Neural cell (in vitro differentiated cells): ENCODE measurements around the gene GRPEL2. TPM values are rescaled to one million over a fixed set of nuclear protein-coding genes. Genes with fewer than 3 reads are reported as not detected.

Experiments used
- H2AFZ ChIP-seq: fragments of 200-600, 300-800 bp; sonication (generic), shearing (Covaris generic); 2 replicates; pipeline ENCODE4 v1.6.0; 2014; ENCODE audit warnings: low read depth, mild to moderate bottlenecking, antibody characterized with exemption, low read length, moderate library complexity
- H3F3A ChIP-seq: fragments of 200-600 bp; shearing (Covaris generic); 2 replicates; pipeline ENCODE4 v1.6.1; 2016; ENCODE audit warnings: mild to moderate bottlenecking, moderate library complexity, mixed read lengths, antibody characterized with exemption, low read length; ENCODE audit not compliant: insufficient read depth, poor library complexity, severe bottlenecking
- H3K27ac ChIP-seq: fragments of 200-600, 300-800 bp; sonication (generic), shearing (Covaris generic); 2 replicates; pipeline ENCODE4 v1.5.1; 2014; ENCODE audit warnings: mild to moderate bottlenecking, low read length, moderate library complexity
- H3K27me3 ChIP-seq: fragments of 300-800, 200-600 bp; sonication (generic), shearing (Covaris generic); 2 replicates; pipeline ENCODE4 v1.6.0; 2014; ENCODE audit warnings: mild to moderate bottlenecking, low read depth, low read length, moderate library complexity; ENCODE audit not compliant: insufficient read depth
- H3K36me3 ChIP-seq: fragments of 300-800, 200-600 bp; sonication (generic), shearing (Covaris generic); 2 replicates; pipeline ENCODE4 v1.5.1; 2014; ENCODE audit warnings: mild to moderate bottlenecking, antibody characterized with exemption, low read length, moderate library complexity; ENCODE audit not compliant: insufficient read depth
- H3K4me2 ChIP-seq: fragments of 300-800, 200-600 bp; sonication (generic), shearing (Covaris generic); 2 replicates; pipeline ENCODE4 v1.6.0; 2014; ENCODE audit warnings: mild to moderate bottlenecking, low read length
- H3K4me3 ChIP-seq: fragments of 300-800, 200-600 bp; sonication (generic), shearing (Covaris generic); 2 replicates; pipeline ENCODE4 v1.5.1; 2014; ENCODE audit warnings: mild to moderate bottlenecking, low read length, moderate library complexity
- H3K79me2 ChIP-seq: fragments of 200-600 bp; shearing (Covaris generic); replicated peaks from 2 replicates; pipeline ENCODE4 v1.6.0; 2014; ENCODE audit warnings: mild to moderate bottlenecking, low read length, moderate library complexity; ENCODE audit not compliant: insufficient read depth
- H3K9ac ChIP-seq: fragments of 300-800, 200-600 bp; sonication (generic), shearing (Covaris generic); 2 replicates; pipeline ENCODE4 v1.6.1; 2016; ENCODE audit warnings: mild to moderate bottlenecking, low read length, mixed read lengths
- H3K9me2 ChIP-seq: fragments of 200-600 bp; shearing (Covaris generic); 2 replicates; pipeline ENCODE4 v1.6.1; 2016; ENCODE audit warnings: mild to moderate bottlenecking, low read length, mixed read lengths; ENCODE audit not compliant: insufficient read depth
- H3K9me3 ChIP-seq: fragments of 200-600, 300-800 bp; sonication (generic), shearing (Covaris generic); 2 replicates; pipeline ENCODE4 v1.6.1; 2016; ENCODE audit warnings: mild to moderate bottlenecking, mixed run types, low read length, moderate library complexity, mixed read lengths
- H4K20me1 ChIP-seq: fragments of 200-600 bp; shearing (Covaris generic); 2 replicates; pipeline ENCODE4 v1.6.1; 2016; ENCODE audit warnings: mild to moderate bottlenecking, mixed run types; ENCODE audit not compliant: insufficient read depth
- EP300 ChIP-seq: fragments of 450-650 bp; conservative IDR thresholded peaks from 2 replicates; pipeline ENCODE4 v1.6.1; 2014; ENCODE audit warnings: antibody characterized with exemption, mild to moderate bottlenecking, moderate library complexity; ENCODE audit not compliant: poor library complexity, severe bottlenecking
- EZH2 ChIP-seq: fragments of 200-600, 300-800 bp; shearing (Covaris generic), sonication (generic); IDR thresholded peaks from 2 replicates; pipeline ENCODE4 v1.6.1; 2014; ENCODE audit warnings: antibody characterized with exemption, low read length, borderline replicate concordance, mild to moderate bottlenecking; ENCODE audit not compliant: insufficient read depth, poor library complexity, severe bottlenecking
- MXI1 ChIP-seq: fragments of 450-650 bp; conservative IDR thresholded peaks from 2 replicates; pipeline ENCODE4 v1.6.1; 2014; ENCODE audit warnings: antibody characterized with exemption, mild to moderate bottlenecking; ENCODE audit not compliant: poor library complexity, severe bottlenecking
- POLR2AphosphoS5 ChIP-seq: IDR thresholded peaks from 2 replicates; pipeline ENCODE4 v1.6.1; 2012
- RAD21 ChIP-seq: fragments of 450-650 bp; conservative IDR thresholded peaks from 2 replicates; pipeline ENCODE4 v1.6.1; 2014; ENCODE audit warnings: antibody characterized with exemption, mild to moderate bottlenecking, moderate library complexity
- SMC3 ChIP-seq: fragments of 450-650 bp; conservative IDR thresholded peaks from 2 replicates; pipeline ENCODE4 v1.6.1; 2014; ENCODE audit warnings: antibody characterized with exemption, mild to moderate bottlenecking, moderate library complexity; ENCODE audit not compliant: poor library complexity
- TAF1 ChIP-seq: IDR thresholded peaks from 2 replicates; pipeline ENCODE4 v1.6.1; 2012; ENCODE audit warnings: low read depth
- polyA plus RNA-seq: library from polyadenylated mRNA; depleted of rRNA; stranded (reverse); fragments of >200 nt; gene quantifications from 2 replicates; pipeline ENCODE4 v1.2.3, GENCODE V29; 2014
- TF ChIP-seq, protein P1 (sequence below): IDR thresholded peaks from 2 replicates; pipeline ENCODE4 v1.6.1; 2012; ENCODE audit warnings: borderline replicate concordance
- TF ChIP-seq, protein P2 (sequence below): fragments of 450-650 bp; IDR thresholded peaks from 2 replicates; pipeline ENCODE4 v1.5.1; 2014; ENCODE audit warnings: antibody characterized with exemption, mild to moderate bottlenecking, moderate library complexity; ENCODE audit not compliant: poor library complexity, severe bottlenecking

Gene GRPEL2
- polyA plus RNA-seq, 1 donor from 2014 or later, result 19.3 TPM

DNA sequence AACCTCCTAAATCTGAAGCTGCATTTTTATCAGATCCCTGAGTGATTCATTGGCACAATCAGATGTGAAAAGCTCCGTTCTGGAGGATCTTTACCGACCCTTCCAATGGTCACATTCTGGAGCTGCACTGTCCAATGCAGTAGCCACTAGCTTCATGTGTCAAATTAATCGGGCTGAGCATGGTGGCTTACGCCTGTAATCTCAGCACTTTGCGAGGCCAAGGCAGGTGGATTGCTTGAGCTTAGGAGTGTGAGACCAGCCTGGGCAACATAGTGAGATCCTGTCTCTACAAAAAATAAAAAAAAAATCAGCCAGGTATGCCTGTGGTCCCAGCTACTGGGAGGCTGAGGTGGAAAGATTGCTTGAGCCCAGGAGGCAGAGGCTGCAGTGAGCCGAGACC lies 30.1 kb downstream of the GRPEL2 start:
- H3K9ac ChIP-seq, result no peak overlapping the region
- H3K36me3 ChIP-seq, result no peaks in the 10 kb centered on the region
- H3K4me3 ChIP-seq, result no peak overlapping the region
- no peaks in the 10 kb centered on the region for H4K20me1 ChIP-seq
- H3K9me2 ChIP-seq, result no peaks in the 10 kb centered on the region
- no peaks in the 10 kb centered on the region for H3K9me3 ChIP-seq
- no peaks in the 10 kb centered on the region for H3K79me2 ChIP-seq
- TF ChIP-seq POLR2AphosphoS5 (no peak), EP300 (no peak), EZH2 (no peak)
- no peaks in the 10 kb centered on the region for H3K27me3 ChIP-seq
- no peak overlapping the region for H3K4me2 ChIP-seq
- H3K27ac ChIP-seq, result no peak overlapping the region
- no peaks in the 10 kb centered on the region for H3F3A ChIP-seq
- H2AFZ ChIP-seq, result no peak overlapping the region

DNA sequence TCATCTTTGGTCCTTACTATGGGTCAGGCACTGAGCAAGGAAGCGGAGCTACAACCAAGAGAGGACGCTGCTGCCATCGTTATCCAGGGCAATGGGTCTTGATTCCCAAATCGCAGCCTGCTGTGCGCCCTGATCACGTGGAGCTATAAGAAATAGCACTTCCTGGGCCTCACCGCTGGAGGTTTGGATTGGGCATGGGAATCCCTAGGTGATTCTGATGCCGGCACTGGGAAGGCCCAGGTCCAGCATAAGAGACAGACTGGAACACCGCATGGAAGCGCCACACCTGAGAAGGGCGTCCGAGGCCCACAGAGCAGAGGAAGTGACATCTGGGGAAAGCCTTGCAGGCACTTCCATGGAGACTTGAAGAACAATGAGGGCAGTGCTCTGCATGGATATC lies 30.8 kb downstream of the GRPEL2 start:
- Histone ChIP-seq H3K79me2 (no peaks in the 10 kb centered on the region), H2AFZ (no peak overlapping the region), H3K9ac (no peak overlapping the region), H3K9me2 (no peaks in the 10 kb centered on the region), H3K27ac (no peak overlapping the region), H3K4me3 (no peak overlapping the region), H3F3A (no peaks in the 10 kb centered on the region), H3K4me2 (no peak overlapping the region), H3K36me3 (no peaks in the 10 kb centered on the region), H3K27me3 (no peaks in the 10 kb centered on the region), H3K9me3 (no peaks in the 10 kb centered on the region), H4K20me1 (no peaks in the 10 kb centered on the region)
- no peak for TF ChIP-seq RAD21
- no peak for TF ChIP-seq TAF1
- TF ChIP-seq MXI1, result no peak
- TF ChIP-seq, protein P1, sequence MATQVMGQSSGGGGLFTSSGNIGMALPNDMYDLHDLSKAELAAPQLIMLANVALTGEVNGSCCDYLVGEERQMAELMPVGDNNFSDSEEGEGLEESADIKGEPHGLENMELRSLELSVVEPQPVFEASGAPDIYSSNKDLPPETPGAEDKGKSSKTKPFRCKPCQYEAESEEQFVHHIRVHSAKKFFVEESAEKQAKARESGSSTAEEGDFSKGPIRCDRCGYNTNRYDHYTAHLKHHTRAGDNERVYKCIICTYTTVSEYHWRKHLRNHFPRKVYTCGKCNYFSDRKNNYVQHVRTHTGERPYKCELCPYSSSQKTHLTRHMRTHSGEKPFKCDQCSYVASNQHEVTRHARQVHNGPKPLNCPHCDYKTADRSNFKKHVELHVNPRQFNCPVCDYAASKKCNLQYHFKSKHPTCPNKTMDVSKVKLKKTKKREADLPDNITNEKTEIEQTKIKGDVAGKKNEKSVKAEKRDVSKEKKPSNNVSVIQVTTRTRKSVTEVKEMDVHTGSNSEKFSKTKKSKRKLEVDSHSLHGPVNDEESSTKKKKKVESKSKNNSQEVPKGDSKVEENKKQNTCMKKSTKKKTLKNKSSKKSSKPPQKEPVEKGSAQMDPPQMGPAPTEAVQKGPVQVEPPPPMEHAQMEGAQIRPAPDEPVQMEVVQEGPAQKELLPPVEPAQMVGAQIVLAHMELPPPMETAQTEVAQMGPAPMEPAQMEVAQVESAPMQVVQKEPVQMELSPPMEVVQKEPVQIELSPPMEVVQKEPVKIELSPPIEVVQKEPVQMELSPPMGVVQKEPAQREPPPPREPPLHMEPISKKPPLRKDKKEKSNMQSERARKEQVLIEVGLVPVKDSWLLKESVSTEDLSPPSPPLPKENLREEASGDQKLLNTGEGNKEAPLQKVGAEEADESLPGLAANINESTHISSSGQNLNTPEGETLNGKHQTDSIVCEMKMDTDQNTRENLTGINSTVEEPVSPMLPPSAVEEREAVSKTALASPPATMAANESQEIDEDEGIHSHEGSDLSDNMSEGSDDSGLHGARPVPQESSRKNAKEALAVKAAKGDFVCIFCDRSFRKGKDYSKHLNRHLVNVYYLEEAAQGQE, result no peak
- no peak for TF ChIP-seq POLR2AphosphoS5
- no peak for TF ChIP-seq EP300
- no peak for TF ChIP-seq SMC3
- TF ChIP-seq, protein P2, sequence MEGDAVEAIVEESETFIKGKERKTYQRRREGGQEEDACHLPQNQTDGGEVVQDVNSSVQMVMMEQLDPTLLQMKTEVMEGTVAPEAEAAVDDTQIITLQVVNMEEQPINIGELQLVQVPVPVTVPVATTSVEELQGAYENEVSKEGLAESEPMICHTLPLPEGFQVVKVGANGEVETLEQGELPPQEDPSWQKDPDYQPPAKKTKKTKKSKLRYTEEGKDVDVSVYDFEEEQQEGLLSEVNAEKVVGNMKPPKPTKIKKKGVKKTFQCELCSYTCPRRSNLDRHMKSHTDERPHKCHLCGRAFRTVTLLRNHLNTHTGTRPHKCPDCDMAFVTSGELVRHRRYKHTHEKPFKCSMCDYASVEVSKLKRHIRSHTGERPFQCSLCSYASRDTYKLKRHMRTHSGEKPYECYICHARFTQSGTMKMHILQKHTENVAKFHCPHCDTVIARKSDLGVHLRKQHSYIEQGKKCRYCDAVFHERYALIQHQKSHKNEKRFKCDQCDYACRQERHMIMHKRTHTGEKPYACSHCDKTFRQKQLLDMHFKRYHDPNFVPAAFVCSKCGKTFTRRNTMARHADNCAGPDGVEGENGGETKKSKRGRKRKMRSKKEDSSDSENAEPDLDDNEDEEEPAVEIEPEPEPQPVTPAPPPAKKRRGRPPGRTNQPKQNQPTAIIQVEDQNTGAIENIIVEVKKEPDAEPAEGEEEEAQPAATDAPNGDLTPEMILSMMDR, result no peak
- TF ChIP-seq EZH2, result no peak
